Jurkat, Clone E6-1 (cell line): Measurements from ENCODE around the gene GPBP1L1.
"Not testable (repeated sequence)": the region's sequence is repeated elsewhere in the genome, so short reads cannot be mapped to it uniquely, and the experiment has no call there.

ENCODE experiments used
- DNase-seq: peaks from one replicate; pipeline ENCODE4 v3.0.0-alpha.2; 2011; ENCODE audit warnings: low read depth, low spot score
- H3K4me3 ChIP-seq: 2 replicates; pipeline ENCODE4 v1.5.1; 2011; ENCODE audit warnings: mild to moderate bottlenecking, low read length, control low read depth, moderate library complexity

GPBP1L1 gene

DNA sequence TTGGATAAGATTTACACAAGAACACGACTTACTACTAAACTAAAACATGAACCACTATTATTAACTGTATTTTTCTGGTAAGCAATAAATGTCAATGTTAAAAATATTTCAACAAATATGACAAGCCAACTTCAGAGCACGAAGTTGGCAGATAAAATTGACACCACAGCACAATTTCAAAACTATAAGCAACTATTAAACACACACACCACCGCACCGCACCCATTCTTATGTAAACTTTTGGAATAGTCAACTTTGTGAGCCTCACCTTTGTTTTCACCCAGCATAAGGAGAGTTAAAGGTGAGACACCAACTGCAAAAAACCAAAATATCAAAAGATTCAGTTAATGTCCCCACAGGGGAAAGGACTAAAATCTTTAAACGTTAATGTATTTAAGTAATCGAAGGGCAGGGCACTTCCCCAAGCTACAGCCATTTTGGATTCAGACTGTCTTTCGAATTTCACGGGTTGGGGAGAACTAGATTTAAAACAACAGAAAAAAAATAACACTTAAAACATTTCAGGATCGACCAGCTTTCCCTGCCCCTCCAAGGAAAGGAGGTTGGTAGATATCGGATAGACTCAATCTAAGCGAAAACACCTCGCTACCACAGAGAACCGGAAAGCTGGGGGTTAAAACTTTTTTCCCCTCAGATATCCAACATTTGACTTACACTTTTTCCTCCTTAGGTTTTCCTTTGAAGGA is 872 bp downstream of the GPBP1L1 start:
- peak; percentile 4 for DNase-seq

DNA sequence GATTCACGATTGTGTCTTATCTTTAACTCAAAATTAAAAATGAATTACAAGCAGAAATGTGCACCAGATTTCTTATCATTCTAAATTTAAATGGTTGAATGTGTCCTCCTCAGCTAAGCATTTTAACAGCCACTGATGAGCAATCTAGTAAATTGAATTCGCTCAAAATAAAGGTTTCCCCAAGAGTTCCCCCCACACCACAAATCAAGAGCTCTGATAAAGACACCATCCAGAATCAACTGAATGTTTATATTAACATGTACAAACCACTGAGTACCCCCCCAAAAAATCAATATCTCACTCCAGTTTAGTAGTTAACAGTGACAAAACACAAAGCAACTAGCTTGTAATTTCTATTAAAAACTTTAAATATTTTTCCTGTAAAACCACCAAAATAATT is 1.9 kb downstream of the GPBP1L1 start:
- no peak for DNase-seq
- H3K4me3 ChIP-seq = no peak overlapping the region

More for the DNA sequence above, 872 bp downstream of the GPBP1L1 start:
- peak overlapping the region; percentile 70 for H3K4me3 ChIP-seq

DNA sequence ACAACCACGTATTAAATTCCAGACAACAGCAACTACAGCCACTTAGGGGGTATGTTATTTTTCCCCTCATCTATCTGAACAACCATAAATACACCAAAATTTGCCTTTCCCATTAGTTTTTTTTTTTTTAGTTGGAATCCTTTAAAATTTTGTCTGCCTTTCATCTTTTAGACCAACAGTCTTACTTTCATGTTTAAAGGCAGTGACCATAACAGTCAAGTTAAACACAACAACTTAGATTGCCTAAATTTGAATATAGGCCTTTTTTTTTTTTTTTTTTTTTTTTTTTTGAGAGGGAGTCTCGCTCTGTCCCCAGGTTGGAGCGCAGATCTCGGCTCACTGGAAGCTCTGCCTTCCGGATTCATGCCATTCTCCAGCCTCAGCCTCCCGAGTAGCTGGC is 3.4 kb downstream of the GPBP1L1 start:
- no peak overlapping the region for H3K4me3 ChIP-seq
- no peak for DNase-seq

DNA sequence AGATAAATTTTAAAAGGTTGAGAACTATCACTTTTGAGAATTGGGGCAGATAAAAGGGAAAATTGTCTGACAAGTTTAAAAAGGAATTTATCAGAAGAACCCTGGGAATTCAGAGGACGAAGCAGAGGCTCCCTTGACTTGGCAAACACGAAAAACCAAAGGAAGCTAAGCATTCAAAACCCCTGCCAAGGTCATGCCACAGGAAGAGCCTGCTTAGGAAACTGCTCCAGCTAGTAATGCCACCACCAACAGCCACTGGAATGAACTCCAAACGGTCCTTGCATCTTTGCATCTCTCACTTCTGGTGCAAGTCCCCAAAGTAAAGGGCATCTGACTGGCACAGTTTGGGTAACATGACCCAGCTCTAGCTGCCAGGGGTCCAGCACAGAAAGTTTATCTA is 7.2 kb downstream of the GPBP1L1 start:
- no peak overlapping the region for H3K4me3 ChIP-seq
- peak; percentile 8 for DNase-seq

DNA sequence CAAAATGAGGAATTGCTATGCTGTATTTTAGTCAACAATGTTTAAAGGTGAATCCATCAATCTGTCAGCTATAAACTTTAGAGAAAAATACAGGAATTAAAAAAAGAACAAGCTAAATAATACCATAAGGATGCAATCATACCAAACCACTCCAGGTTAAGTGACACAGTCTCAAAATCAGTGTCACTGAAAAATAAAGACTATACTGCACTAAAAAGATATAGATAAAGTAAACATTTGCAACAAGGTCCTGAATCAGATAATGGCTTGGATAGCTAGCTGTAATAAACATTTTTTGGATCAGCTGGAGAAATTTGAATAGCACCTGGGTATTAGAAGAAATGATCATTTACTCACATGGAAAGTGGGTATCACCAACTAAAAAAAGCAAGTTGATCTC is 7.8 kb downstream of the GPBP1L1 start:
- no peak for DNase-seq
- H3K4me3 ChIP-seq = no peak overlapping the region

DNA sequence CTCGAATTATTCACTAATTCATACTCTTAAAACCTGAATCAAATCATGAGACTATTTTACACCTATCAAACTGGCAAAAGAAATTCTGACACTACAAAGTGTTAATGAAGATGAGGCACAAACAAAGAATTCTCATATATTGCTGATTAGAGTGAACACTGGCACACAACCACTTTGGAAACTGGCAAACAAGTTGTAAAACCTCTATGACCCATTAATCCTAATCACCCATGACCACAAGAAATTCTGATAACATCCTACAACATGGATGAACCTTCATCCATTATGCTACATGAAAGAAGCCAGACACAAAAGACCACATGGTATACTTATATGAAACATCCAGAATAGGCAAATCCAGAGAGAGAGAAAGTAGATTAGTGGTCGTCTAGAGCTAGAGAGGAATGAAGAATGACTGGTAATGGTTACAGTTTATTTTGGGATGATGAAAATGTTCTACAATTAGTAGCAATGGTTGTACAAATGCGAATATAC is 8.5 kb downstream of the GPBP1L1 start:
- DNase-seq = no peak

DNA sequence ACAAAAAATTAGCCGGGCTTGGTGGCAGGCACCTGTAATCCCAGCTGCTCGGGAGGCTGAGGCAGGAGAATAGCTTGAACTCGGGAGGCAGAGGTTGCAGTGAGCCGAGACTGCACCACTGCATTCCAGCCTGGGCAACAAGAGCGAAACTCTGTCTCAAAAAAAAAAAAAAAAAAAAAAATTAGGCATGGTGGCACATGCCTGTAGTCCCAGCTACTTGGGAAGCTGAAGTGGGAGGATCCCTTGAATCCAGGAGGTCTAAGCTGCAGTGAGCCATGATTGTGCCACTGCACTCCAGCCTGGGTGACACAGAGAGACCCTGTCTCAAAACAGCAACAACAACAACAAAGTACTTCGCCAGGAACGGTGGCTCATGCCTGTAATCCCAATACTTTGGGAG is 9.8 kb downstream of the GPBP1L1 start:
- DNase-seq, H3K4me3 ChIP-seq: not testable (repeated sequence)

More for the DNA sequence above, 8.5 kb downstream of the GPBP1L1 start:
- H3K4me3 ChIP-seq = no peak overlapping the region

DNA sequence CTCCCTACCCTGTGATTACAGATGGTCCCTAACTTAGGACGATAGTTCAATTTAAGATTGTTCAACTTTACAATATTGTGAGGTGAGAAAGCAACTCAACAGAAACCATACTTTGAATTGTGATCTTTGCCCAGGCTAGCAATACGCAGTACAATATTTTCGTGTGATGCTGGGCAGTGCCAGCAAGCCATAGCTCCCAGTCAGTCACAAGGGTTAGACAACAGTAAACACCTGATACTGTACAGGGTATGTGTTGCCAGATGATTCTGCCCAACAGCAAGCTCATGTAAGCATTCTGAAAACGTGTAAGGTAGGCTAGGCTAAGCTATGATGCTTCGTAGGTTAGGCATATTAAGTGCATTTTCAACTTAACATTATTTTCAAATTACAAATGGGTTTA is 11.9 kb downstream of the GPBP1L1 start:
- no peak overlapping the region for H3K4me3 ChIP-seq
- DNase-seq = no peak

DNA sequence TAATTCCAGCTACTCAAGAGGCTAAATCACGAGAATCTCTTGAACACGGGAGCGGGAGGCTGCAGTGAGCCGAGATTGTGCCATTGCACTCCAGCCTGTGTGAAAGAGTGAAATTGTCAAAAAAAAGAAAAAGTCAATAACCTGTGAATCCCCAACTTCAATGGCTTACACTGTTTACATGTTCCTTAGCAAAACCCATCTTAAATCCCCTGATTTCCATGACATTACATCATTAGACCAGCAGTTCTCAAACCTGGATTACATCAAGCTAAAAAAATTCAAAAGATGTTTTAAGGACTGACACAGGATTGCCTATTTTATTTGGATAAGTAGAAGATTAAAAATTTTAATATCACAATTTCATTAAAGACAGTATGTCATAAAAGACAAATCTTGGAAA is 12.4 kb downstream of the GPBP1L1 start:
- DNase-seq = no peak

DNA sequence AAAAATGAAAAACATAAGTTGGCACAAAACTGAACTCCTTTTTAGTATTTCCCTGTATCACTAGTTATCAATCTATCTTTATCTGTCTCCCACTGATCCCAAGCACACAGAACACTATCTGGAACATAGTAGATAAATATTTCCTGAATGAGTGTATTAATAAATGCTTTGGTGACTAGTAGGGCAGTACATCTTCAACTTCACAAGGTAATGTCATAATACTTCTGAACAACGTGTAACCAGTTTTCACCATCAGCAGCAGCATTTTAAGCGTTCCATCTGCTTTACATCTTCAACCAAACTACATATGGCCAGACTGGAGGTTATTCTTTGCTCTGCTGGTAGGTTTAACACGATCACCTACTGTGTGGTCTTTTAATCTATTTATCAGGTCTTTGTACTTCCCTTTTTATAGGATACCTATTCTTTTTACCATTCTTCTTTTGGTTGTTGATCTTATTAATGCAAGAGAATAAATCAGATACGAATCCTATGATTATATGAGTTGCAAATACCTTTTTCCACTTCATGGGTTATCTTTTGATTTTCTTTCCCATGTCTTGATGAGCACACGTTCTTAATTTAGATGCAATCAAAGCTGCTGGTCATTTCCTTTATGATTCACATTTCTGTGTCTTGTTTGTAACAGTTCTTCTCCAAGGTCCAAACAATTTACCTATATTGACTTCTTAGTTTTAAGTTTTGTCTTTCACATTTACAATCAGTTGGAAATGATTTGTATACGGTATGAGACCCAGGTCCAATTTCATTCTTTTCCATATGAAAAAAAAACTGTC is 16.3 kb downstream of the GPBP1L1 start:
- no peak overlapping the region for H3K4me3 ChIP-seq
- no peak for DNase-seq

More for the DNA sequence above, 12.4 kb downstream of the GPBP1L1 start:
- H3K4me3 ChIP-seq = no peak overlapping the region

DNA sequence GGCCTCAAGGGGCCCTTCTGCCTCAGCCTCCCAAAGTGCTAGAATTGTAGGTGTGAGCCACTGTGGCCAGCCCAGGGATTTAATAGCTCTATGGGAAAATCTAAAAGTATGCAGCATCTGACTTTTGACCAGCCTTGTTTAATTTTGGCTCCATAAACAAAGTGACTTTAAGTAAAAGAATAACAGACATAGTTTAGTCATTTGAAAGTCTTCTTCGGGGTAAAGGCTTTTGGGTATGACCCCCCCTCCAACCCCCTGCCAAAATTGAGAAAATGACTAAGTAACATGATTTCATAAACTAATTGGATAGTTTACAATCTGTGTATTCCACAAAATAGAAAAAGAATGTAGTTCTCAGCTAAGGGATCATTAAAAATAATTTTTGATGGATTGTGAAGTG is 17.0 kb downstream of the GPBP1L1 start:
- no peak for DNase-seq

DNA sequence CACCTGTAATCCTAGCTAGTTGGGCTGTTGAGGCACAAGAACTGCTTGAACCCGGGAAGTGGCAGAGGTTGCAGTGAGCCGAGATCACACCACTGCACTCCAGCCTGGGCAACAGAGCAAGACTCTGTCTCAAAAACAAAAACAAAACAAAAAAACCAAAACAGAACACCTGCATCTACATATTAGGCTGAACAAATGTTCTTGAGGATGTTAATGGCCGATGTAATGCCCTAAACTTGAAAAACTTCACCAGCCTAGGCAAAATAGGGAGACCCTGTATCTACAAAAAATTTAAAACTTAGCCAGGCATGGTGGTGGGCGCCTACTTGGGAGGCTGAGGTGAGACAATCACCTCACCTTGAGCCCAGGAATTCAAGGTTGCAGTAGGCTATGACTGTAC is 17.8 kb downstream of the GPBP1L1 start:
- no peak for DNase-seq

More for the DNA sequence above, 17.0 kb downstream of the GPBP1L1 start:
- no peak overlapping the region for H3K4me3 ChIP-seq

DNA sequence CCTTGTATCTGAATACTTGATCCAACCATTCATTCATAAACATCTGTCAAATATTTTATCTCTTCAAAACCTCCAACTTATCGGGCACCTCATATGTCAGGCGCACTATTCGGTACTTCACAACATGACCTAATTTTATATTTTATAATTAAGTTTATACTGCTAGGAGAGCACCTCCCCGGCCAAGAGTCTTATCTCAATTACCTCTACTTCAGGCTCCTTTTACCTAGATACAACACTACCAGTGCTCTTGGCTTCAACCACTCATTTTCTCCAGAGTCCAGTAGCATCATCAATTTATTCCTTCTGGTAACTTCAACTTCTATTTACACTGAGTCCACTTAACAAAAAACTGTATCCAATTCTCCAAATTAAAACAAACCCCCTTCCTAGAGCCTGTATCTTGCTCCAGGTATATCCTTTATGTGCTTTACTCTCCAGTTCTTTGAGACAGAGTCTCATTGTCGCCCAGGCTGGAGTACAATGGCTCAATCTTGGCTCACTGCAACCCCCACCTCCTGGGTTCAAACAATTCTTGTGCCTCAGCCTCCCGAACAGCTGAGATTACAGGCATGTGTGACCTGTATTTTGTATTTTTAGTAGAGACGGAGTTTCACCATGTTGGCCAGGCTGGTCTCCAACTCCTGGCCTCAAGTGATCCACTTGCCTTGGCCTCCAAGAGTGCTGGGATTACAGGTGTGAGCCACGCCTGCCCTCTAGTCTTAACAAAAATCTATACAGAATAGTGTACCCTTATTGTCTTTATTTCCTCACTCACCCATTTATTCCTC is 18.8 kb downstream of the GPBP1L1 start:
- DNase-seq = no peak
- H3K4me3 ChIP-seq = no peak overlapping the region

More for the DNA sequence above, 17.8 kb downstream of the GPBP1L1 start:
- H3K4me3 ChIP-seq = no peak overlapping the region

DNA sequence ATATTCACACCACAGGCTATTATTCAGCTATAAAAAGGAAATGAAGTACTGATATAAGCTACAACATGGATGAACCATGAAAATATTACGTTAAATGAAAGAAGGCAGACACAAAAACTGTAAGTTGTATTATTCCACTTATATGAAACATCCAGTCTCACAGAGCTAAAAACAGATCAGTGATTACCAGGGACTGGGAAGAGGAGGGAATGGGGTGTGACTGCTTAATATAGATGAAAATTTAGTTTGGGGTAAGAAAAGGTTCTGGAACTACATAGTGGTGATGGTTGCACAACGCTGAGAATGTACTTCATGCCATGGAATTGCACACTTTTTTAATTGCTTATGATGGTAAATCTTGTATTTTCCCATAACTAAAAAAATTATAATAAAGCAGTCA is 19.5 kb downstream of the GPBP1L1 start:
- DNase-seq = no peak

DNA sequence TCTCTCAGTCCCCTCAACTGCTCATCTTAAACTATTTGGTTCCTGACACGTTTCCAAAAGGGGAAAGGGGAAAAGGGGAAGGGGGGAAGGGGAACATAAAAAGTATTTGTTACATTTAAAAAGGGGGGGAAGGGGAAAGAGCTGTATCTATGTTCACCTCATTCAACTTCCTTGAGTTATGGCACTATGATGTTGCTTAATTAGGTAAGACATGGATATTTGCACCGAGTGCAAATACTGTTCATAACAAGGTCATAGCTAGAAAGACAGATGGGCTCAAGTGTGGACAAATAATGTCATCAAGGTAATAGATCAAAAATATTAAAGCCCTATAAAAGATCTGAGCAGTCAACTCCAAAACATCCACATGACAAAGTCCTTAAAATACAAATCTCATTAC is 26.0 kb downstream of the GPBP1L1 start:
- no peak for DNase-seq
- H3K4me3 ChIP-seq = no peak overlapping the region

More for the DNA sequence above, 19.5 kb downstream of the GPBP1L1 start:
- no peak overlapping the region for H3K4me3 ChIP-seq

DNA sequence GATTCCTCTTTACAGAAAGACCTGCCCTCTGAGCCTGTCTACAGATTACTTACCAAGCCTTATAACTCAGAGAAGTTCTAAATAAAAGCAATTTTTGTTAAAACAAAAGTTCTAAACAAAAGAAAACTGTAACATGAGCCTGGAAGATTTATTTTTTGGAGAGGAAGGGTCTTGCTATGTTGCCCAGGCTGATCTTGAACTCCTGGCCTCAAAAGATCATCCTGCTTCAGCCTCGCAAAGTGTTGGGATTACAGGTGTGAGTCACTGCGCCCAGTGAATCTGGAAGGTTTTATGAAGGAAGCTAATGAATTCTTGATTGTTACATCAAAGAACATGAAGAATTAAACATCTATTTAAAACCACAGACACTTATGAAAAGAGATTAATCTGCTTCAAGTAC is 27.1 kb downstream of the GPBP1L1 start:
- no peak for DNase-seq
- H3K4me3 ChIP-seq = no peak overlapping the region

DNA sequence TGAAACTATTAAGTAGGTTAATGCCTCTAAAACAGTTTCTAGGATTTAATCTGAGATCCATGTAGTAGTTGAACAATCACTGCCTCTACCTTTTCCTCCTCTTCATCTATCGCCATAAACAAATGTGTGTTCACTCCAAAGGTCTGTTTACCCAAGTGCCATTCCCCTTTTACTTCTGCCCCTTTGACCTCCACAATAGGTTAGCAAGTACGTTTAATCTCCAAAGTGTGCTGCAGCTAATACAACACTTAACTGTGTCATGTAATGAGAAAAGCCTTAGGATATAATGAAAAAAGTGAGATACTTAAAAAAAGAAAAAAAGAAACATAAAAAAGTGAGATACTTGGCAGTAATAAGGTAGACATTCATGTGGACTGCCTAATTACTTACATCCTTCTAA is 28.2 kb downstream of the GPBP1L1 start:
- DNase-seq = no peak
- no peak overlapping the region for H3K4me3 ChIP-seq

DNA sequence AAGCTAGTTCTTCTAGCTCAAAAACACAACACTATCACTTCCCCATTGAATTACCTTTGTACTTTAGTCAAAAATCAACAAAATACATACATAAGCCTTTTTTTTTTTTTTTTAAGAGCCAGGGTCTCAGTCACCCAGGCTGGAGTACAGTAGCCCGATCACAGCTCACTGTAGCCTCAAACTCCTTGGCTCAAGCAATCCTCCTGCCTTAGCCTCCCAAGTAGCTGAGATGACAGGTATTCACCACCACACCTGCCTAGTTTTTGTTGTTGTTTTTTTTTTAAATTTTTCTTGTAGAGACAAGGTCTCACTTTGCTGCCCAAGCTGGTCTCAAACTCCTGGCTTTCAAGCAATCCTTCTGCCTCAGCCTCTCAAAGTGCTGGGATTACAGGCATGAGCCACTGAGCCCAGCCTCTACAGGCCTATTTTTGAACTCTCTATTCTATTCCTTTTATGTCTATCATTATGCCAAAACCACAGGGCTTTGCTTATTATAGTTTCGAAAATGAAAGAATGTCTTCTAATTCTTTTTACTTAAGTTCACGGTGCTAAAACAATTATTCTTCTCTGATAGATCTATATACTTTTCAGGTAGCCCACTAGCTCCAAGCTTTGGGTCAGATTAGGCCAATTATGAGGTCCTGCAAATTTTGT is 29.6 kb downstream of the GPBP1L1 start:
- H3K4me3 ChIP-seq = no peak overlapping the region
- DNase-seq = no peak
